Measurements from ENCODE around the gene EEF2K.
"Not testable (repeated sequence)": the region's sequence is repeated elsewhere in the genome, so short reads cannot be mapped to it uniquely, and the experiment has no call there.

Gene EEF2K

DNA sequence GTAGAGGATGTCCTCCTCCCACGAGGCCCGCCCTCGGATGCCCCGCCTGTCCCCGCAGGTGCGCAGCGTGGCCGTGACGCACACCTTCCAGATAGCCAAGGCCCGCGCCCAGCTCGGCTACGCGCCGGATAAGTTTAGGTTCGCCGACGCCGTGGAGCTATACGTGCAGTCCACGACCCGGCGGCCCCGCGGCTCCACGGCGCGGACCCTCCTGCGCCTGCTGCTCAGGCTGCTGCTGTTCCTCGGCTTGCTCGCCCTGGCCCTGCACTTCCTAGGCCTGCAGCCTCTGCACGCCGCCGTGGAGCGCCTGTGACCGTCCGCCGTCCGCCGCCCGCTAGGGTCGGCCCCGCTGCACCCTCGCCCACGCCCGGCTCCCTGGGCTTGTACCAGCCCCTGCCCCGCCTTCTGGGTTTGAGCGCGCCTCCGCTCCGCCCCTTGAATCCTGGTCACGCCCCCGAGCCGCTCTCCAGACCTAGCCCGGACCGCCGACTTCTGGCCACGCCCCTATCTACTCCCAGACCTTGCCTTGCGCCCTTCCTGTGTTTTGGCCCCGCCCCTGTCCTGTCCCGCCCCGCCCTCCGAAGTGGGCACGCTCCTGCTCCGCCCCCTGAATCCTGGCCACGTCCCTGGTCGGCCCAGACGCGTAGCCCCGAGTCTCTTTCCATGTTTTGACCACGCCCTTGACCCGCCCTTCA lies 15.8 kb upstream of the EEF2K start:
- no peak for DNase-seq

DNA sequence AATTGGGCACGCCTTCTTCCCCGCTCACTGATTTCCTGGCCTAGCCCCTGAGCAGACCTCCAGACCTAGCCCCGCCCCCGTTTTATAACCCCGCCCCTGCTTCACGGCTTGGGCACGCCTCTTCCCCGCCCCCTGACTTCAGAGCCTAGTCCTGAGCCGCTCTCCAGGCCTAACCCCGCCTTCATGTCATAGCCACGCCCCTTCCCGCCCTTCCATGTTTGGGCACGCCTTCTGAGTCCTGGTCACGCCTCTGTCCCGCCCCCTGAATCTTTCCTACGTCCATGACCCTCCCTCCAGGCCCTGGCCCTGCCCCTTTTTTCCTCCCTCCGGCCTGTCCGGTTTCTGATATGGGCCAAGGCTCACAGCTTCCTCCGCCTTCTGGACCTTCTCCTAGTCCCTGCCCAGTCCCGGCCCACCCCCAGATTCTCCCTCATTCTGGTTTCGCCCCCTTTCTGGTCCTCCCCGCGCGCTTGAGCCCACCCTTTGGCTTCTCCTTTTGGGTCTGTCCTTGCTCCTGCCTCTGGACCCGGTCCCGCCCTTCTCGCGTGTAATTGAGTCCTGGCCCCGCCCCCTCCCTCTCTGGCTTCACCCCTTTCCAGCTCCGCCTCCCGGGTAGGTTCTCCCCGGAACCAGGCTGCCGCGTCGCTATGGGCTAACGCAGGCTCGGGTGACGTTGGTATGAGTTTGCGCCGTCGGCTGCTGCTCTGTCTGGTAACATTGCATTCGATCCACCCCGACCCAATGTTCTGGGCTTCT lies 15.1 kb upstream of the EEF2K start:
- peak; percentile 99 for DNase-seq

- peak; percentile 18 for DNase-seq
These were observed 14.4 kb upstream of the EEF2K start for GRCh38 chr16:22191532-22192260.

DNA sequence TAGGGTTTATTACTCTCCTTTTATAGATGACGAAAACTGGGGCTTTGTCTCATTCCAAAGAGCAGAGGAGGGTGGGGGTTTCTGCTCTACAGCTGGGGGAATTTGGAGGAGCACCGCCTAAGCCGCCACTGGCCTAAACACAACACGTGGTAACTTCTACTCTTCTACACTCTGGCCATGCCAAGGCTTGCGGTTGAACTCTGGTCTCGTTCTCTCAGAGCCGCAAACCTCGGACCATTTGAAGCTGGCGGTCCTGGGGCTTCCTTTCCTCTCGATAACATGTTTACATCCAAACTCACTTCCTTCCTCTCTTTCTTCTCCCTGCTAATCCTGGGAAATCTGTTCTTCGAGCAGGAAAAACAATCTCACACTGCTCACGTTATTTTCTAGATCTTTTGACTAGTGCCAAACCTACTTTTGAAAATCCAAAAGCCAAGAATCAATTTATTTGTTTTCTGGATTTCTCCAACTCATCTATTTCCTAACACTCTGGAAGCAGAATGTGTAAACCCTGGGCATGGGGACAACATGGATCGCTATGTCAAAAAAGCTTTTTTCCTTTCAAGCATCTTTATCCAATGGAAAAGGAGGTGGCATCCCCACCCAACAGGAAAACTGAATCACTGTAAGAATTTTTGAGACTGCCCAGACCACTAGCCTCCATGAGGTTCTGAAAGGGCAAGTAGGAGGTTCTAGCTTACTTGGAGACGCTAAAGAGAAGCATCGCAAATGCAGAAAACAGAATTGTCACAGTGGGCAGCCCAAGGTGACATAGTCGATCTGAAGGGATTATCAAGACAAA lies 13.6 kb upstream of the EEF2K start:
- DNase-seq: peak; percentile 86

GRCh38 chr16:22193063-22193411 lies 13.0 kb upstream of the EEF2K start:
- DNase-seq: no peak

GRCh38 chr16:22194707-22195444 lies 11.2 kb upstream of the EEF2K start:
- no peak for DNase-seq

DNA sequence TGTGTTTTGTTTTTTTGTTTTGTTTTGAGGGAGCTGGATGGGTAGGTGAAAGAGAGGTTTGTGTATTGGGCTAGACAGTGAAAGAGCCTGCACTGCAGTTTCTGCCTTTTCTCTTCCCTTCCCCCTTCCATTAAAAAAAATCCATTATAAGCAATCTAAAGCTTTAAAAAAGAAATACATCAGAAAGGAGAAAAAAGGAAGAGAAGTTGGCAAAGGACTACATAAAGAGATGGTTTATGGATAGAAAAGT lies 10.7 kb upstream of the EEF2K start:
- DNase-seq: no peak

GRCh38 chr16:22195695-22196558 lies 10.2 kb upstream of the EEF2K start:
- DNase-seq: peak; percentile 87

GRCh38 chr16:22196559-22197168 lies 9.4 kb upstream of the EEF2K start:
- not testable (repeated sequence) for DNase-seq

DNA sequence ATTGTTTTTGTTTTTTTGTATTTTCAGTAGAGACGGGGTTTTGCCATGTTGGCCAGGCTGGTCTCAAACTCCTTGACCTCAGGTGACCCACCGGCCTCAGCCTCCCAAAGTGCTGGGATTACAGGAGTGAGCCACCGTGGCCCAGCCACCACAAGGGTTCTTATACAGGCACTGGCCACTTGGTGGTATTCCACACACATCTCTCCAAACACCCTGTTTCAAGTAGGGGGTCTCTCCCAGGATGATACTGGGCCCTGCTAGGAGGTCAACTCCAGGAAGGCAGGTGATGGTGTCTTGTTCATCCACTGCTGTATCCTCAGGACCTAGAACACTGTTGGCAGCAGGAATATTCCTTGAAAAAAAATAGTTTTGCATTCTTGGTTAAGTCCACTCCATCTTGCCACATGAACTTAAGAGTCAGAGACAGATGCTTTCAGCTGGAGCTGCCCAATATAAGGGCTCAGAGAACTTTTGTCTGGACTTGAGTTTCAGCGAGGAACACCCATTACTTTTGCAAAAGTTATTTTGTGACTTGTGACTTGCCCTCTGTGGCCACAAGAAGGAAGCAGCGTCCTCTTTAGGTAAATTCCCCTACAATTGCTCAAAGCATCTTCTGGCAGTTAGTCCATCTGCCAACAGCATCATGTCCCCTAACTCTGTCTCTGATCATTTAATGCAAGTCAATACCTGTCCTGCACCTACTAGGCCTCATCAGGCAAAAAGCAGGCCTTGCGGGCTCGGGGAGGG lies 7.4 kb upstream of the EEF2K start:
- DNase-seq: peak; percentile 20

DNA sequence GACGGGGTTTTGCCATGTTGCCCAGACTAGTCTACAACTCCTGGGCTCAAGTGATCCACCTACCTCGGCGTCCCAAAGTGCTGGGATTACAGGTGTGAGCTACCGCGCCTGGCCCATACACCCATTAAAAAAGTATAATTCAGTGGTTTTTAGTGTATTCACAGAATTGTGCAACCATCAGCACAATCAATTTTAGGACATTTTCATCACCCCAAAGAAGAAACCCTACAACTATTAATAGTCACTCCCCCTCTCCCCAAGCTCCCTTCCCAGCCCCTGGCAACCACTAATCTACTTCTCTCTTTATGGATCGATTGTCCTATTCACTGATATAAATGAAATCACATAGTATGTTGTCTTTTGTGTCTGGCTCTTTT lies 3.8 kb upstream of the EEF2K start:
- no peak for DNase-seq

DNA sequence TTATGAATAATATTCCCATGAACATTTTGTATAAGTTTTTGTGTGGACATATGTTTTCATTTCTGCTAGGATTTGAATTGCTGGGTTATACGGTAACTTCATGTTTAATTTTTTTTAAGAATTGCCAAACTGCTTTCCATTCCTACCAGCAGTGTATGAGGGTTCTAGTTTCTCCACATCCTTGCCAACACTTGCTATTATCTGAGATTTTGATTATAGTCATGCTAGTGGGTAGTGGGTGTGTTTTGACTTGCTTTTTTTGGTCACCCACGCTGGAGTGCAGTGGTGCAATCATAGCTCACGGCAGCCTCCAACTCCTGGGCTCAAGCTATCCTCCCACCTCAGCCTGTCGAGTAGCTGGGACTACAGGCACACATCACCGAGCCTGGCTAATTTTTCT lies 3.0 kb upstream of the EEF2K start:
- no peak for DNase-seq

DNA sequence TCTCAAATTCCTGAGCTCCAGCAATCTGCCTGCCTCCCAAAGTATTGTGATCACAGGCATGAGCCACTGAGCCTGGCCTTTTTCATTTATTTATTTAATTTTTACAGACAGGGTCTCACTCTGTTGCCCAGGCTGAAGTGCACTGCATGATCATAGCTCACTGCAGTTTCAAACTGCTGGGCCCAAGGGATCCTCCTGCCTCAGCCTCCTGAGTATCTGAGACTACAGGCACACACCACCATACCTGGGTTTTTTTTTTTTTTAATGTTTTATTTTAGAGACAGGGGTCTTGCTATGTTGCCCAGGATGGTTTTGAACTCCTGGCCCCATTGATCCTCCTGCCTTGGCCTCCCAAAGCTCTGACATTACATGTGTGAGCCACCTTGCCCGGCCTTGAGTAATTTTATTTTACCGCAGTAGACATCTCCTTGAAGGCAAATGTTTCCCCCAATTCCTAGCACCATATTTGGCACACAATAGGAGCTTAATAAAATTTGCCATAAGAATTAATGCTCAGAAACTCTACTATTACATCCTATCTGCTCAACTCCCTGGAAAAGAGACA lies 1.9 kb upstream of the EEF2K start:
- DNase-seq: no peak

GRCh38 chr16:22205577-22206012 lies 483 bp upstream of the EEF2K start:
- no peak for DNase-seq

DNA sequence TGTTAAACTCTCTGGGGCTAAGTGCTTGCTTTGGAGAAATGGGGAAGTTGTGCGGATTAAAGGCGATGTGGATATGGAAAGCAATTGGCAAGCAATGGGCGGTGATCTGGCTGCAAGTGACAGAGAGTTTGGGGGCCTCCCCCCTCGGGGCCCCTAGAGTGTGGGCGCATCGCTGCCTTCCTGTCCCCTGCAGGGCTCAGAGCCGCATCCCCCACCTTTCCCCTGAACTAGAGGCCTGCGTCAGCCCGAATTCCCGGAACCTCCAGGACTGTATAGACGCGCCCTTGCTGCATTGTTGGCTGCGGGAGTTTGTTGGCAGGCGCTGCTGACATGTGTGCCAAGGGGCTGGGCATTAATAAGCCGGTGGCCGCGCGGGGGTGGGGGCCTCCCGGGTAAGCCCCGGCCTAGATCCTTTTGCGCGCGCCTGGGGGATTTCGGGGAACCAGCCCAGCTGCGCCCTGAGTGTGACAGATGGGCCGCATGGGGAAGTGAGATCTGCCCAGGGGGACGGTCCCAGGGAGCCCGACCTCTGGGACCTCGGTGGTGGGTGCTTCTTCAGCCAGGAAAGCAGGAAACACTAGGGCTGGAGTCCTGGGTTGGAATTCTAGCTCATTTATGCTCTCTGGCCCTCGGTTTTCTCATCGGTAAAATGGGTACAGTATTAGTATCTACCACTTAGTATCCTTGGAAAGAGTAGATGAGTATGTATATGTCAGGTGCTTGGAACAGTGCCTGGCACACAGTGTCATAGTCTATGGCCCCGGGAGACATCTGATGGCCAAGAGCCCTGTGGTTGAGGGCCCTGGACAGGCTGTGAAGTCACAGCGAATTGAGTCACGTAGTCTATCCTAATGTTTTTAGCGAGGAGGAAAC lies 1.0 kb downstream of the EEF2K start:
- DNase-seq: peak; percentile 74

DNA sequence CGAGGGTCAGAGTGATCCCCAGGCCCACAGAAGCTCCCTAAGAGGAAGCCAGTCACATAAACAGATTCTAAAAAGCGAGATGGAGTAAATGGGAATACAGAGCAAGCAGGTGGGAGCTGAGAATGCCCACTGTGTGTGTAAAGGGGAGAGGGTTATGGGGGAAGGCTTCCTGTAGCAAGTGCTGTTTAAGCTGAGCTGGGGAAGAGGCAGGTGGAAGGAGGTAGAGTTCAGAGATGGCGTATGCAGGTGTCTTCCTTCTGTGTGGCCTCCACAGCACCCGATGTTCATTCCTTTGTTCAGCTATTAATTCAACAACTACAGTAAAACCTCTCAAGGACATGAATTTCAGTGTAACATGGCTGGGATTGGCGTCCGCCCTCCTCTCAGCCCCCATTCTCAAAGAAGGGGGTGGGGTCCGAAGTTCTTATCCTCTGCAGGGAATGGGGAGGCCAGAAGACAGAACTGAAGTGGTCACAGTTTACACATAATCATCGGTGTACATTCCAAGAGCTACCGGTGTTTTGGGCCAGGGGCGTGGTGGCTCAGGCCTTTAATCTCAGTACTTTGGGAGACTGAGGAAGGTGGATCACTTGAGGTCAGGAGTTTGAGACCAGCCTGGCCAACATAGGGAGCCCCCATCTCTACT lies 1.8 kb downstream of the EEF2K start:
- DNase-seq: no peak

DNA sequence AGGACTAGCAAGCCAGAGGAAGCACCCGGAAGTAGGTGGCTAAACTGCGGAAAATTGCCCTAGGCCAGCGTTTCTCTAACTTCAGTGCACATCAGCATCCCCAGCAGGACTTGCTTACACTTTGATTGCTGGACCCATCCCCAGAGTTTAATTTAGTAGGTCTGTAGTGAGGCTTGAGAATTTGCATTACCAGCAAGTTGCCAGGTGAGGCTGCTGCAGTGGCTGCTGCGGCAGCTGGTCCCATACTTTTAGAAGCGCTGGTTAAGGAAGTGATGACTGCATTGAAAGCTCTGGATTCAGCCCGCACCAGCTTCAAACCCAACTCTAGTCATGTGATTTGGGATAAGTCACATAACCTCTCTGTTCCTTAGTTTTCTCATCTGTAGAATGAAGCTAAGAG lies 4.2 kb downstream of the EEF2K start:
- DNase-seq: no peak

GRCh38 chr16:22210854-22211253 lies 4.8 kb downstream of the EEF2K start:
- no peak for DNase-seq

GRCh38 chr16:22213236-22213635 lies 7.2 kb downstream of the EEF2K start:
- no peak for DNase-seq

Measured in fibroblast of skin of right biceps (primary cell).